SK-N-SH treated with all-trans-retinoic acid at 6 μM for 48 hours (cell line): ENCODE results near the gene MAGED1.
A peak's percentile ranks its signal among the peaks of the same experiment; 100 is the strongest.

Experiments used
- ATAC-seq: fragments of 200-7000 bp; cut with Tn5 transposase; 3 replicates; pipeline ENCODE4 v1.9.1; 2020; ENCODE audit warnings: mild to moderate bottlenecking, moderate library complexity
- BACH2 ChIP-seq: fragments of 250-450 bp; sonication (Bioruptor Pico); IDR thresholded peaks from 2 replicates; pipeline ENCODE4 v1.9.0; 2021; ENCODE audit warnings: mild to moderate bottlenecking, borderline replicate concordance
- CSRNP3 ChIP-seq: fragments of 250-450 bp; sonication (Bioruptor Pico); IDR thresholded peaks from 2 replicates; pipeline ENCODE4 v1.5.1; 2021; ENCODE audit warnings: mild to moderate bottlenecking, moderate library complexity
- ESRRG ChIP-seq: fragments of 250-450 bp; sonication (Bioruptor Pico); IDR thresholded peaks from 2 replicates; pipeline ENCODE4 v1.6.1; 2021; ENCODE audit warnings: mild to moderate bottlenecking
- GLIS3 ChIP-seq: fragments of 250-450 bp; sonication (Bioruptor Pico); IDR thresholded peaks from 2 replicates; pipeline ENCODE4 v1.5.0; 2020; ENCODE audit warnings: mild to moderate bottlenecking, moderate library complexity
- ISL1 ChIP-seq: fragments of 250-450 bp; sonication (Bioruptor Pico); IDR thresholded peaks from 2 replicates; pipeline ENCODE4 v2.1.2; 2022; ENCODE audit warnings: mild to moderate bottlenecking, moderate library complexity
- OSR1 ChIP-seq: fragments of 250-450 bp; sonication (Bioruptor Pico); IDR thresholded peaks from 2 replicates; pipeline ENCODE4 v1.8.0; 2022; ENCODE audit warnings: moderate library complexity, mild to moderate bottlenecking, inconsistent platforms
- PPARA ChIP-seq: fragments of 250-450 bp; sonication (Bioruptor Pico); IDR thresholded peaks from 2 replicates; pipeline ENCODE4 v1.5.0; 2020; ENCODE audit warnings: mild to moderate bottlenecking, borderline replicate concordance
- RARB ChIP-seq: fragments of 250-450 bp; sonication (Bioruptor Pico); IDR thresholded peaks from 2 replicates; pipeline ENCODE4 v1.8.0; 2021; ENCODE audit warnings: mild to moderate bottlenecking, moderate library complexity
- SNAI2 ChIP-seq: fragments of 250-450 bp; sonication (Bioruptor Pico); IDR thresholded peaks from 2 replicates; pipeline ENCODE4 v1.5.0; 2020; ENCODE audit warnings: mild to moderate bottlenecking, moderate library complexity
- TOX ChIP-seq: fragments of 250-450 bp; sonication (Bioruptor Pico); IDR thresholded peaks from 2 replicates; pipeline ENCODE4 v1.8.0; 2021; ENCODE audit warnings: mild to moderate bottlenecking, moderate library complexity, borderline replicate concordance
- TSHZ2 ChIP-seq: fragments of 250-450 bp; sonication (Bioruptor Pico); IDR thresholded peaks from 2 replicates; pipeline ENCODE4 v1.5.0; 2020; ENCODE audit warnings: mild to moderate bottlenecking, moderate library complexity
- ZC3H10 ChIP-seq: fragments of 250-450 bp; sonication (Bioruptor Pico); IDR thresholded peaks from 2 replicates; pipeline ENCODE4 v1.5.1; 2021; ENCODE audit warnings: mild to moderate bottlenecking, moderate library complexity
- ZFP3 ChIP-seq: fragments of 250-450 bp; sonication (Bioruptor Pico); IDR thresholded peaks from 2 replicates; pipeline ENCODE4 v1.5.0; 2020; ENCODE audit warnings: mild to moderate bottlenecking, moderate library complexity
- ZFP30 ChIP-seq: fragments of 450-650 bp; formaldehyde crosslinking; IDR thresholded peaks from 2 replicates; pipeline ENCODE4 v1.5.0; 2022; ENCODE audit warnings: mild to moderate bottlenecking, moderate library complexity
- ZNF8 ChIP-seq: fragments of 450-650 bp; formaldehyde crosslinking; IDR thresholded peaks from 2 replicates; pipeline ENCODE4 v1.5.0; 2020; ENCODE audit warnings: mild to moderate bottlenecking, moderate library complexity
- TF ChIP-seq, protein P1 (sequence below): fragments of 250-450 bp; sonication (Bioruptor Pico); IDR thresholded peaks from 2 replicates; pipeline ENCODE4 v1.5.1; 2020; ENCODE audit warnings: low read depth, mild to moderate bottlenecking, moderate library complexity
- TF ChIP-seq, protein P2 (sequence below): fragments of 250-450 bp; sonication (Bioruptor Pico); IDR thresholded peaks from 2 replicates; pipeline ENCODE4 v1.8.0; 2021; ENCODE audit warnings: low read depth, mild to moderate bottlenecking, moderate library complexity, borderline replicate concordance
- TF ChIP-seq, protein P3 (sequence below): fragments of 250-450 bp; sonication (Bioruptor Pico); IDR thresholded peaks from 2 replicates; pipeline ENCODE4 v1.8.0; 2020; ENCODE audit warnings: mild to moderate bottlenecking, moderate library complexity, borderline replicate concordance

Gene MAGED1

GRCh38 chrX:51874123-51874522, 19.3 kb upstream of the MAGED1 start (continued):
- TF ChIP-seq, protein P1, sequence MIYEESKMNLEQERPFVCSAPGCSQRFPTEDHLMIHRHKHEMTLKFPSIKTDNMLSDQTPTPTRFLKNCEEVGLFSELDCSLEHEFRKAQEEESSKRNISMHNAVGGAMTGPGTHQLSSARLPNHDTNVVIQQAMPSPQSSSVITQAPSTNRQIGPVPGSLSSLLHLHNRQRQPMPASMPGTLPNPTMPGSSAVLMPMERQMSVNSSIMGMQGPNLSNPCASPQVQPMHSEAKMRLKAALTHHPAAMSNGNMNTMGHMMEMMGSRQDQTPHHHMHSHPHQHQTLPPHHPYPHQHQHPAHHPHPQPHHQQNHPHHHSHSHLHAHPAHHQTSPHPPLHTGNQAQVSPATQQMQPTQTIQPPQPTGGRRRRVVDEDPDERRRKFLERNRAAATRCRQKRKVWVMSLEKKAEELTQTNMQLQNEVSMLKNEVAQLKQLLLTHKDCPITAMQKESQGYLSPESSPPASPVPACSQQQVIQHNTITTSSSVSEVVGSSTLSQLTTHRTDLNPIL = no peak
- TF ChIP-seq OSR1 (no peak), ZFP3 (no peak)

DNA sequence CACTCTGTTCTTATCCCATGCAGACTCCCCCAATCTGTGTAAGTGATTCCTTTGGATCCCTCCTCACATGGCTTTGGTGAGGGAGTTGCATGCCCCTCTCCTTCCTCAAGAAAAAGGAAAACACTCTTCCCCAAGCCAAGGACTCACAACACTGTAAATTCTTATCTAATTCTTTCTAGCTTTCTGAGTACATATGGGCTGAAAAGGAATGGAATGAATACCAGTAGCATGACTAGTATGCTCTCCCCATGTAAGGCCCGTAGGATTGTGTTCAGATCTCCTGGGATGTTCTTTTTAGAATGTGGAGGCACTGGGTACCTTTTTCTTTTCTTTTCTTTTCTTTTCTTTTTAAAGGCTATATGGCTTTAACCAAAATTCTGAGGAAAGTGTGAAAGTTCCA, 17.0 kb upstream of the MAGED1 start:
- no peak for TF ChIP-seq ZC3H10
- TF ChIP-seq TOX (CRISPR knock-in tag) = no peak
- no peak for TF ChIP-seq ZFP30 (CRISPR knock-in tag)
- TF ChIP-seq SNAI2 (CRISPR knock-in tag) = no peak
- TF ChIP-seq ZNF8 (CRISPR knock-in tag) = no peak
- no peak for TF ChIP-seq TSHZ2 (CRISPR knock-in tag)
- peak; percentile 60; the same call in 2 of the 3 replicates for ATAC-seq

DNA sequence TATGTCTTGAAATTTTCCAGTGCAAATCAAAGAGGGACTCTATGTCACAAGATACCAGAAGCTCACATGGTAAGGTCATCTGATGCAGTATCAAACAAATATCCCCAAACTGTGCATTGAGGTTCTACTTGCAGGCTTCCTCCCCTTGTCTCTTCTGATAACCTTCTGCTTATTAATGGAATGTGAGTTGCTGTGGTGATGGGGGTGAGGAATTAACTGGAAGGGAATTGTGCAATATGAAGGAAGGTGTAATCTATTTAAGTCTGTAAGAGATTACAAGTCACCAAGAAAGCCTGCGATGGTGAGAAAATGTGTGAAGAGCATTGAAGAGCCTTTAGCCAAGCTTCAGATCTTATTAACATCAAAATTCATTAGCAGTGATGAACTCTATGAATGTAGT, 15.4 kb upstream of the MAGED1 start:
- TF ChIP-seq OSR1 = no peak
- no peak for TF ChIP-seq TOX (CRISPR knock-in tag)
- no peak for TF ChIP-seq PPARA (CRISPR knock-in tag)
- TF ChIP-seq CSRNP3 = no peak
- no peak for TF ChIP-seq ESRRG
- TF ChIP-seq, protein P1 = no peak
- TF ChIP-seq ISL1 = no peak
- TF ChIP-seq ZC3H10 = no peak
- no peak for TF ChIP-seq SNAI2 (CRISPR knock-in tag)
- TF ChIP-seq GLIS3 (CRISPR knock-in tag) = no peak
- no peak for TF ChIP-seq BACH2
- no peak for TF ChIP-seq ZNF8 (CRISPR knock-in tag)
- no peak for TF ChIP-seq ZFP3
- TF ChIP-seq, protein P2, sequence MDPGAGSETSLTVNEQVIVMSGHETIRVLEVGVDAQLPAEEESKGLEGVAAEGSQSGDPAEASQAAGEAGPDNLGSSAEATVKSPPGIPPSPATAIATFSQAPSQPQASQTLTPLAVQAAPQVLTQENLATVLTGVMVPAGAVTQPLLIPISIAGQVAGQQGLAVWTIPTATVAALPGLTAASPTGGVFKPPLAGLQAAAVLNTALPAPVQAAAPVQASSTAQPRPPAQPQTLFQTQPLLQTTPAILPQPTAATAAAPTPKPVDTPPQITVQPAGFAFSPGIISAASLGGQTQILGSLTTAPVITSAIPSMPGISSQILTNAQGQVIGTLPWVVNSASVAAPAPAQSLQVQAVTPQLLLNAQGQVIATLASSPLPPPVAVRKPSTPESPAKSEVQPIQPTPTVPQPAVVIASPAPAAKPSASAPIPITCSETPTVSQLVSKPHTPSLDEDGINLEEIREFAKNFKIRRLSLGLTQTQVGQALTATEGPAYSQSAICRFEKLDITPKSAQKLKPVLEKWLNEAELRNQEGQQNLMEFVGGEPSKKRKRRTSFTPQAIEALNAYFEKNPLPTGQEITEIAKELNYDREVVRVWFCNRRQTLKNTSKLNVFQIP = no peak
- no peak for TF ChIP-seq RARB (CRISPR knock-in tag)
- TF ChIP-seq, protein P3, sequence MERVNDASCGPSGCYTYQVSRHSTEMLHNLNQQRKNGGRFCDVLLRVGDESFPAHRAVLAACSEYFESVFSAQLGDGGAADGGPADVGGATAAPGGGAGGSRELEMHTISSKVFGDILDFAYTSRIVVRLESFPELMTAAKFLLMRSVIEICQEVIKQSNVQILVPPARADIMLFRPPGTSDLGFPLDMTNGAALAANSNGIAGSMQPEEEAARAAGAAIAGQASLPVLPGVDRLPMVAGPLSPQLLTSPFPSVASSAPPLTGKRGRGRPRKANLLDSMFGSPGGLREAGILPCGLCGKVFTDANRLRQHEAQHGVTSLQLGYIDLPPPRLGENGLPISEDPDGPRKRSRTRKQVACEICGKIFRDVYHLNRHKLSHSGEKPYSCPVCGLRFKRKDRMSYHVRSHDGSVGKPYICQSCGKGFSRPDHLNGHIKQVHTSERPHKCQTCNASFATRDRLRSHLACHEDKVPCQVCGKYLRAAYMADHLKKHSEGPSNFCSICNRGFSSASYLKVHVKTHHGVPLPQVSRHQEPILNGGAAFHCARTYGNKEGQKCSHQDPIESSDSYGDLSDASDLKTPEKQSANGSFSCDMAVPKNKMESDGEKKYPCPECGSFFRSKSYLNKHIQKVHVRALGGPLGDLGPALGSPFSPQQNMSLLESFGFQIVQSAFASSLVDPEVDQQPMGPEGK = no peak
- no peak for TF ChIP-seq TSHZ2 (CRISPR knock-in tag)
- TF ChIP-seq, all 23 proteins: peak for 0
- ATAC-seq = no peak
